SK-N-MC (cell line): ENCODE data around the gene PTPN21.

ENCODE experiments used
- EZH2 ChIP-seq: fragments of 200-600 bp; sonication (generic); IDR thresholded peaks from one replicate; pipeline ENCODE4 v1.6.1; 2017; ENCODE audit warnings: antibody characterized with exemption
- FOXP2 ChIP-seq: optimal IDR thresholded peaks from 2 replicates; pipeline ENCODE3; 2011; ENCODE audit warnings: mild to moderate bottlenecking, moderate library complexity; ENCODE audit not compliant: insufficient read depth; ENCODE audit errors: extremely low read length, control extremely low read depth
- POLR2AphosphoS5 ChIP-seq: IDR thresholded peaks from 2 replicates; pipeline ENCODE4 v1.6.1; 2012; ENCODE audit warnings: mild to moderate bottlenecking, low read depth, low read length, borderline replicate concordance

- TF ChIP-seq EZH2 (no peak), FOXP2 (no peak), POLR2AphosphoS5 (no peak)
Observed at GRCh38 chr14:88599326-88599725, 44.5 kb upstream of the PTPN21 start.
